Neuronal stem cell (in vitro differentiated cells): ENCODE measurements around the gene IFT25. TPM values are rescaled to one million over a fixed set of nuclear protein-coding genes. Genes with fewer than 3 reads are reported as not detected.
"Not testable (repeated sequence)": the region's sequence is repeated elsewhere in the genome, so short reads cannot be mapped to it uniquely, and the experiment has no call there.

Experiments
- DNase-seq: peaks from one replicate; pipeline ENCODE4 v3.0.0-alpha.2; 2013; ENCODE audit warnings: low spot score
- H2AFZ ChIP-seq: one replicate; pipeline ENCODE4 v1.6.1; 2013; ENCODE audit warnings: mild to moderate bottlenecking, low read length, inconsistent platforms
- H2AK5ac ChIP-seq: 2 replicates; pipeline ENCODE4 v1.6.1; 2013; ENCODE audit warnings: low read depth, mild to moderate bottlenecking, inconsistent platforms, low read length, moderate library complexity, mixed read lengths
- H2BK120ac ChIP-seq: 2 replicates; pipeline ENCODE4 v1.6.1; 2013; ENCODE audit warnings: low read depth, mild to moderate bottlenecking, inconsistent platforms, low read length, moderate library complexity, mixed read lengths
- H2BK12ac ChIP-seq: one replicate; pipeline ENCODE4 v1.6.1; 2013; ENCODE audit warnings: low read length, inconsistent platforms
- H2BK15ac ChIP-seq: 2 replicates; pipeline ENCODE4 v1.6.1; 2013; ENCODE audit warnings: mild to moderate bottlenecking, low read length, inconsistent platforms, mixed read lengths
- H2BK5ac ChIP-seq: one replicate; pipeline ENCODE4 v1.6.1; 2013; ENCODE audit warnings: inconsistent platforms, mild to moderate bottlenecking, low read length, moderate library complexity
- H3K14ac ChIP-seq: one replicate; pipeline ENCODE4 v1.6.1; 2013; ENCODE audit warnings: low read length, inconsistent platforms
- H3K18ac ChIP-seq: 2 replicates; pipeline ENCODE4 v1.6.1; 2013; ENCODE audit warnings: low read length, inconsistent platforms
- H3K23ac ChIP-seq: 2 replicates; pipeline ENCODE4 v1.6.1; 2013; ENCODE audit warnings: low read depth, mild to moderate bottlenecking, mixed read lengths, low read length, inconsistent platforms; ENCODE audit not compliant: poor library complexity
- H3K27ac ChIP-seq: replicated peaks from 3 replicates; pipeline ENCODE4 v1.5.1; 2013; ENCODE audit warnings: low read length, inconsistent platforms
- H3K27me3 ChIP-seq, 3 experiments: 2 replicates each; pipeline ENCODE4 v1.6.1; 2013; ENCODE audit warnings: low read length in 3 of 3, mild to moderate bottlenecking in 2 of 3, inconsistent platforms in 1 of 3, low read depth in 1 of 3, mixed read lengths in 1 of 3, moderate library complexity in 1 of 3; ENCODE audit not compliant: control insufficient read depth in 3 of 3, insufficient read depth in 3 of 3
- H3K36me3 ChIP-seq, 2 donors: replicated peaks in 1 of 2; 2 replicates each; pipeline ENCODE4 v1.6.1; 2013; ENCODE audit warnings: low read length in 2 of 2; ENCODE audit not compliant: control insufficient read depth in 2 of 2, insufficient read depth in 2 of 2
- H3K4ac ChIP-seq: 2 replicates; pipeline ENCODE4 v1.6.1; 2013; ENCODE audit warnings: inconsistent platforms, mild to moderate bottlenecking, low read length, moderate library complexity
- H3K4me1 ChIP-seq, 2 donors: 1 replicate in 1 of 2; 2 replicates in 1 of 2; pipeline ENCODE4 v1.6.1; 2013; ENCODE audit warnings: low read length in 2 of 2, low read depth in 1 of 2; ENCODE audit not compliant: control insufficient read depth in 2 of 2, insufficient read depth in 1 of 2
- H3K4me2 ChIP-seq: one replicate; pipeline ENCODE4 v1.6.1; 2013; ENCODE audit warnings: mild to moderate bottlenecking, low read length, inconsistent platforms; ENCODE audit not compliant: insufficient read depth, poor library complexity, severe bottlenecking
- H3K4me3 ChIP-seq, 2 donors: 2 replicates each; pipeline ENCODE4 v1.5.1; 2013; ENCODE audit warnings: low read length in 2 of 2, mild to moderate bottlenecking in 2 of 2, inconsistent platforms in 1 of 2, moderate library complexity in 1 of 2
- H3K79me1 ChIP-seq: one replicate; pipeline ENCODE4 v1.6.1; 2013; ENCODE audit warnings: low read depth, mild to moderate bottlenecking, inconsistent platforms, low read length, moderate library complexity
- H3K9ac ChIP-seq: one replicate; pipeline ENCODE4 v1.6.1; 2013; ENCODE audit warnings: mild to moderate bottlenecking, low read depth, low read length, inconsistent platforms; ENCODE audit not compliant: poor library complexity
- H3K9me3 ChIP-seq, 2 donors: replicated peaks in 1 of 2; 2 replicates each; pipeline versions ENCODE3 to v1.6.1; 2013; ENCODE audit warnings: low read length in 2 of 2, mild to moderate bottlenecking in 2 of 2, inconsistent platforms in 1 of 2, low read depth in 1 of 2, mixed read lengths in 1 of 2, moderate library complexity in 1 of 2; ENCODE audit not compliant: control insufficient read depth in 2 of 2, insufficient read depth in 1 of 2
- H4K8ac ChIP-seq: one replicate; pipeline ENCODE4 v1.6.1; 2013; ENCODE audit warnings: low read depth, mild to moderate bottlenecking, inconsistent platforms, low read length, moderate library complexity
- H4K91ac ChIP-seq: one replicate; pipeline ENCODE4 v1.6.1; 2013; ENCODE audit warnings: low read length, low read depth, mild to moderate bottlenecking, inconsistent platforms; ENCODE audit not compliant: poor library complexity
- WGBS, 2 donors: extraction: QIAGEN DNeasy Blood & Tissue Kit; methylation state at CpG; one replicate each; pipeline ENCODE4 v1.1.7; 2013; ENCODE audit warnings: missing lambda C conversion rate in 2 of 2, mixed read lengths in 1 of 2; ENCODE audit not compliant: insufficient read length in 2 of 2, insufficient replicate concordance in 1 of 2; ENCODE audit errors: extremely low coverage in 2 of 2; 5-methylcytosine and 5-hydroxymethylcytosine counted together
- polyA plus RNA-seq, 2 experiments: library from polyadenylated mRNA; stranded (reverse); fragments of 200-250 nt; gene quantifications; one replicate each; pipeline ENCODE4 v1.2.3, GENCODE V29; 2013

The IFT25 gene
- 49.8 TPM for polyA plus RNA-seq (2013, experiment 1 of 2)
- 49.9 TPM for polyA plus RNA-seq (2013, experiment 2 of 2)

- Histone ChIP-seq H4K91ac (no peak within 1 kb of the TSS), H2BK5ac (peak within 1 kb of the TSS; percentile 99), H2BK120ac (no peak within 1 kb of the TSS), H3K4me1 (peaks cover 4 to 11% of the 10 kb centered on the region in 2 donors), H2BK15ac (no peak within 1 kb of the TSS), H3K27ac (peak within 1 kb of the TSS; percentile 93), H3K27me3 (no peaks in the 10 kb centered on the region), H3K4me2 (peak within 1 kb of the TSS; percentile 82), H3K9ac (peak within 1 kb of the TSS; percentile 97), H2AFZ (peak within 1 kb of the TSS; percentile 98), H2BK12ac (no peak within 1 kb of the TSS), H3K4me3 (peak within 1 kb of the TSS; percentile 93 to 97), H3K18ac (peak within 1 kb of the TSS; percentile 98), H3K79me1 (peaks cover 6% of the 10 kb centered on the region), H3K23ac (peak within 1 kb of the TSS; percentile 98), H3K36me3 (peaks cover 1 to 21% of the 10 kb centered on the region in 2 donors), H3K14ac (peak within 1 kb of the TSS; percentile 77), H2AK5ac (peak within 1 kb of the TSS; percentile 66), H3K9me3 (peaks cover 0 to 5% of the 10 kb centered on the region in 2 donors), H3K4ac (no peak within 1 kb of the TSS), H4K8ac (no peak within 1 kb of the TSS)
- WGBS, 2 donors = no CpG with 5 or more reads among the region's 90 CpGs
- peak; percentile 97 for DNase-seq
Measured at GRCh38 chr1:53945433-53946251, at the start of gene IFT25. TSS of gene IFT25 (minus strand) at chr1:53945699. CDS start at chr1:53940082, 5,617 bp downstream.

- not testable (repeated sequence) for H2BK15ac ChIP-seq, H3K23ac ChIP-seq, H3K4me2 ChIP-seq, H2BK120ac ChIP-seq, H3K9me3 ChIP-seq, H3K27ac ChIP-seq, H2AK5ac ChIP-seq, H3K79me1 ChIP-seq, H3K18ac ChIP-seq, H4K8ac ChIP-seq, H4K91ac ChIP-seq, H3K4me3 ChIP-seq, H3K36me3 ChIP-seq, H3K4ac ChIP-seq, DNase-seq, H3K14ac ChIP-seq, H2BK12ac ChIP-seq, H3K9ac ChIP-seq, H2AFZ ChIP-seq, H3K27me3 ChIP-seq, H3K4me1 ChIP-seq, H2BK5ac ChIP-seq
- no CpG with 5 or more reads among the region's 2 CpGs for WGBS, 2 donors
Measured at GRCh38 chr1:53994516-53994915, 49.0 kb upstream of the IFT25 start.

- H3K79me1 ChIP-seq = no peaks in the 10 kb centered on the region
- peak overlapping the region; percentile 24 for H2BK5ac ChIP-seq
- no peak overlapping the region for H3K27ac ChIP-seq
- H3K4me1 ChIP-seq = no peaks in the 10 kb centered on the region
- no peak overlapping the region for H3K9ac ChIP-seq
- H3K4ac ChIP-seq = no peak overlapping the region
- peaks cover 3% of the 10 kb centered on the region in 2 donors for H3K9me3 ChIP-seq
- no peak overlapping the region for H2BK12ac ChIP-seq
- no peaks in the 10 kb centered on the region for H3K27me3 ChIP-seq
- no peak for DNase-seq
- H2AFZ ChIP-seq = no peak overlapping the region
- no CpG with 5 or more reads among the region's 4 CpGs for WGBS, 2 donors
- H2BK15ac ChIP-seq = peak overlapping the region; percentile 17
- H3K4me2 ChIP-seq = no peak overlapping the region
- H3K36me3 ChIP-seq = no peaks in the 10 kb centered on the region
- H3K23ac ChIP-seq = no peak overlapping the region
- no peak overlapping the region for H3K18ac ChIP-seq
- H4K8ac ChIP-seq = peak overlapping the region; percentile 17
- peak overlapping the region; percentile 46 for H2AK5ac ChIP-seq
- no peak overlapping the region for H3K4me3 ChIP-seq
- no peak overlapping the region for H4K91ac ChIP-seq
- no peak overlapping the region for H2BK120ac ChIP-seq
- no peak overlapping the region for H3K14ac ChIP-seq
Measured at GRCh38 chr1:53992085-53992874, 46.8 kb upstream of the IFT25 start.

GRCh38 chr1:53987880-53988279 lies 42.4 kb upstream of the IFT25 start:
- Histone ChIP-seq H3K27ac (no peak overlapping the region), H3K27me3 (peaks cover 0 to 9% (median 0%) of the 10 kb centered on the region in 3 experiments), H3K4me3 (no peak overlapping the region), H3K18ac (no peak overlapping the region), H2AFZ (no peak overlapping the region), H3K4me1 (no peaks in the 10 kb centered on the region), H4K91ac (no peak overlapping the region), H4K8ac (no peak overlapping the region), H2BK120ac (no peak overlapping the region), H3K14ac (no peak overlapping the region), H3K79me1 (no peaks in the 10 kb centered on the region), H3K4me2 (no peak overlapping the region), H3K4ac (no peak overlapping the region), H2BK12ac (no peak overlapping the region), H2BK5ac (no peak overlapping the region), H3K23ac (no peak overlapping the region), H2AK5ac (no peak overlapping the region), H3K9me3 (peaks cover 3% of the 10 kb centered on the region in 2 donors), H3K9ac (no peak overlapping the region), H3K36me3 (no peaks in the 10 kb centered on the region), H2BK15ac (no peak overlapping the region)
- no CpG with 5 or more reads among the region's 2 CpGs for WGBS, 2 donors
- no peak for DNase-seq
